IMR-90 (cell line): ENCODE measurements around the gene WNK3. TPM values are rescaled to one million over a fixed set of nuclear protein-coding genes. Genes with fewer than 3 reads are reported as not detected.

ENCODE experiments used
- ATAC-seq: fragments of 200-7000 bp; cut with Tn5 transposase; 2 replicates; pipeline ENCODE4 v1.9.1; 2020; ENCODE audit warnings: low read depth, mild to moderate bottlenecking, moderate library complexity
- BruUV-seq: library from RNA; stranded (reverse); fragments of 400-500 nt; replicated peaks from 2 replicates; lab custom pipeline; 2021; lab: Mats Ljungman, UMichigan
- CTCF ChIA-PET: fragments of 300-600 bp; formaldehyde crosslinking; extraction: SDS; loops from one replicate; lab custom pipeline; 2021; ENCODE audit warnings: antibody characterized with exemption; lab: Yijun Ruan, JAX
- POLR2A ChIA-PET: fragments of 300-600 bp; sonication (Branson Sonifier 250); formaldehyde crosslinking; loops from one replicate; lab custom pipeline; 2022; ENCODE audit warnings: antibody characterized with exemption; ENCODE audit not compliant: unreplicated experiment; lab: Charles Lee
- DNase-seq: peaks from one replicate; pipeline ENCODE4 v3.0.0; 2013
- H2AFZ ChIP-seq: replicated peaks from 2 replicates; pipeline ENCODE3; 2013; ENCODE audit warnings: low read length, mild to moderate bottlenecking; ENCODE audit not compliant: poor library complexity
- H2AK5ac ChIP-seq: 2 replicates; pipeline ENCODE4 v1.6.1; 2013; ENCODE audit warnings: low read depth, low read length, inconsistent platforms
- H2AK9ac ChIP-seq: replicated peaks from 2 replicates; pipeline ENCODE3; 2013; ENCODE audit warnings: mild to moderate bottlenecking, low read depth, low read length, moderate library complexity; ENCODE audit not compliant: poor library complexity
- H2BK120ac ChIP-seq: 2 replicates; pipeline ENCODE4 v1.6.1; 2013; ENCODE audit warnings: low read depth, low read length, inconsistent platforms
- H2BK15ac ChIP-seq: 3 replicates; pipeline ENCODE4 v1.6.1; 2013; ENCODE audit warnings: low read depth, low read length, inconsistent platforms
- H2BK20ac ChIP-seq: 2 replicates; pipeline ENCODE4 v1.6.1; 2013; ENCODE audit warnings: low read depth, mild to moderate bottlenecking, inconsistent platforms, low read length, moderate library complexity
- H2BK5ac ChIP-seq: 2 replicates; pipeline ENCODE4 v1.6.1; 2013; ENCODE audit warnings: mild to moderate bottlenecking, low read depth, low read length, inconsistent platforms; ENCODE audit not compliant: poor library complexity, severe bottlenecking
- H3K14ac ChIP-seq: replicated peaks from 2 replicates; pipeline ENCODE4 v1.6.1; 2013; ENCODE audit warnings: low read depth, low read length, inconsistent platforms
- H3K18ac ChIP-seq: 2 replicates; pipeline ENCODE4 v1.6.1; 2013; ENCODE audit warnings: low read depth, low read length, control low read depth
- H3K23ac ChIP-seq: 2 replicates; pipeline ENCODE4 v1.6.1; 2013; ENCODE audit warnings: low read depth, low read length, inconsistent platforms
- H3K27ac ChIP-seq: 2 replicates; pipeline ENCODE4 v1.5.1; 2013; ENCODE audit warnings: mild to moderate bottlenecking, control low read depth, low read length; ENCODE audit not compliant: insufficient read depth
- H3K27me3 ChIP-seq: 2 replicates; pipeline ENCODE4 v1.6.1; 2013; ENCODE audit warnings: low read length; ENCODE audit not compliant: control insufficient read depth, insufficient read depth
- H3K36me3 ChIP-seq: 2 replicates; pipeline ENCODE4 v1.6.1; 2013; ENCODE audit warnings: low read length, mixed read lengths; ENCODE audit not compliant: control insufficient read depth, insufficient read depth
- H3K4ac ChIP-seq: 2 replicates; pipeline ENCODE4 v1.6.1; 2013; ENCODE audit warnings: low read depth, low read length, inconsistent platforms
- H3K4me1 ChIP-seq: 2 replicates; pipeline ENCODE4 v1.6.1; 2013; ENCODE audit warnings: low read length, mixed read lengths; ENCODE audit not compliant: control insufficient read depth, insufficient read depth
- H3K4me2 ChIP-seq: 2 replicates; pipeline ENCODE4 v1.6.1; 2013; ENCODE audit warnings: low read depth, mild to moderate bottlenecking, control low read depth, low read length, moderate library complexity
- H3K4me3 ChIP-seq: 2 replicates; pipeline ENCODE4 v1.5.1; 2013; ENCODE audit warnings: low read depth, mild to moderate bottlenecking, control low read depth, low read length, moderate library complexity; ENCODE audit not compliant: insufficient read depth
- H3K56ac ChIP-seq: 2 replicates; pipeline ENCODE4 v1.6.1; 2013; ENCODE audit warnings: low read length, inconsistent platforms; ENCODE audit not compliant: insufficient read depth; ENCODE audit errors: extremely low read depth
- H3K79me1 ChIP-seq, 2 experiments: 2 replicates each; pipeline ENCODE4 v1.6.1; 2013; ENCODE audit warnings: low read length in 2 of 2, inconsistent platforms in 1 of 2, low read depth in 1 of 2
- H3K9ac ChIP-seq: 2 replicates; pipeline ENCODE4 v1.6.1; 2013; ENCODE audit warnings: low read depth, low read length, control low read depth
- H3K9me1 ChIP-seq: 2 replicates; pipeline ENCODE4 v1.6.1; 2013; ENCODE audit warnings: low read length, inconsistent platforms; ENCODE audit not compliant: insufficient read depth
- H3K9me3 ChIP-seq: 2 replicates; pipeline ENCODE4 v1.6.1; 2013; ENCODE audit warnings: low read length; ENCODE audit not compliant: control insufficient read depth, insufficient read depth
- H4K20me1 ChIP-seq: 2 replicates; pipeline ENCODE4 v1.6.1; 2013; ENCODE audit warnings: low read length, inconsistent platforms; ENCODE audit not compliant: insufficient read depth
- H4K5ac ChIP-seq: 2 replicates; pipeline ENCODE4 v1.6.1; 2013; ENCODE audit warnings: mild to moderate bottlenecking, low read depth, low read length, control low read depth
- H4K8ac ChIP-seq, 2 experiments: 2 replicates each; pipeline ENCODE4 v1.6.1; 2013; ENCODE audit warnings: low read depth in 2 of 2, low read length in 2 of 2, control low read depth in 1 of 2, inconsistent platforms in 1 of 2
- H4K91ac ChIP-seq: 2 replicates; pipeline ENCODE4 v1.6.1; 2013; ENCODE audit warnings: low read depth, low read length, inconsistent platforms; ENCODE audit not compliant: insufficient read depth
- MAFK ChIP-seq: IDR thresholded peaks from 2 replicates; pipeline ENCODE4 v1.6.1; 2012; ENCODE audit warnings: low read depth, low read length, improper control_type of control experiment
- NFE2L2 ChIP-seq: fragments of 150-350 bp; IDR thresholded peaks from 2 replicates; pipeline ENCODE4 v1.6.1; 2016; ENCODE audit warnings: low read depth, mild to moderate bottlenecking, low read length
- WGBS, 2 experiments: methylation state at CpG; one replicate each; pipeline versions ENCODE4 v1.1.5 to v1.1.7; 2013; ENCODE audit warnings: missing lambda C conversion rate in 2 of 2; ENCODE audit not compliant: insufficient read length in 1 of 2; ENCODE audit errors: extremely low coverage in 2 of 2; 5-methylcytosine and 5-hydroxymethylcytosine counted together
- dilution Hi-C: fragments of 300-500 bp; cut with HindIII; formaldehyde crosslinking; loops from one replicate; pipeline ENCODE4 v1.14.3; 2018; ENCODE audit warnings: low sequenced_read_pairs; ENCODE audit not compliant: unreplicated experiment
- in situ Hi-C: fragments of 300-500 bp; cut with MboI; formaldehyde crosslinking; loops from 3 replicates; pipeline ENCODE4 v1.14.3; 2019; ENCODE audit warnings: low sequenced_read_pairs, inconsistent platforms, mixed read lengths
- intact Hi-C: fragments of 100-400 bp; cut with micrococcal nuclease; formaldehyde crosslinking; loops from 2 replicates; pipeline ENCODE4 v1.10.0; 2022
- polyA plus RNA-seq, 3 experiments: library from polyadenylated mRNA; depleted of rRNA; stranded (reverse); fragments of >200 nt; gene quantifications; 2 replicates each; pipeline ENCODE4 v1.2.3, GENCODE V29; 2012; ENCODE audit warnings: low replicate concordance in 1 of 3
- total RNA-seq: library from RNA; depleted of rRNA; stranded (reverse); fragments of >200 nt; gene quantifications from 2 replicates; pipeline ENCODE4 v1.2.3, GENCODE V29; 2012

WNK3 gene
- total and polyA plus RNA-seq, 2 of the 4 experiments (the other 2 are of a cell fraction), result 0.15 to 1.4 TPM

- H2BK120ac ChIP-seq, result peak overlapping the region; percentile 59
- intact Hi-C loops, result loop anchor here (5.0 to 10.0 kb wide), 2 partner anchors 138 to 496 kb away; partner anchors contain the start of genes HUWE1 and PHF8
- DNase-seq (peak; percentile 58), ATAC-seq (no peak)
- no peaks in the 10 kb centered on the region; the same call in 1 of the 2 replicates for H4K20me1 ChIP-seq
- H3K56ac ChIP-seq, result no peak overlapping the region; the same call in 1 of the 2 replicates
- H3K14ac ChIP-seq, result 0 out of 2 replicates have a peak overlapping the region, but pooled peaks have one; percentile 22
- no peak for TF ChIP-seq NFE2L2
- 0 out of 2 replicates have a peak, but pooled peaks have one; percentile 8 for TF ChIP-seq MAFK
- H4K91ac ChIP-seq, result peak overlapping the region; percentile 31; the same call in 1 of the 2 replicates
- H3K27me3 ChIP-seq, result no peaks in the 10 kb centered on the region
- no TSS peak for BruUV-seq
- peak overlapping the region; percentile 29; the same call in 1 of the 2 replicates for H3K9ac ChIP-seq
- H4K5ac ChIP-seq, result peak overlapping the region; percentile 63; the same call in 1 of the 2 replicates
- H2AK9ac ChIP-seq, result no peak overlapping the region
- H3K79me1 ChIP-seq, result peaks cover 5 to 21% of the 10 kb centered on the region in 2 experiments; a peak in 3 of 4 replicates
- peaks cover 5% of the 10 kb centered on the region for H3K4me1 ChIP-seq
- no peak overlapping the region for H2BK20ac ChIP-seq
- in situ Hi-C loops, result no loop called here
- POLR2A ChIA-PET, result no interaction called here
- H3K18ac ChIP-seq, result peak overlapping the region; percentile 57; the same call in 1 of the 2 replicates
- CTCF ChIA-PET, result interaction anchor here (1.2 to 1.6 kb wide), 2 partner anchors 9 to 123 kb away, joined by 4 to 6 read pairs; no protein-coding TSS in a partner anchor
- no peaks in the 10 kb centered on the region for H3K9me3 ChIP-seq
- H2AFZ ChIP-seq, result no peak overlapping the region
- peak overlapping the region; percentile 53; the same call in 1 of the 2 replicates for H3K4ac ChIP-seq
- H3K27ac ChIP-seq, result peak overlapping the region; percentile 73; the same call in 1 of the 2 replicates
- H3K9me1 ChIP-seq, result peaks cover 2% of the 10 kb centered on the region; the same call in 1 of the 2 replicates
- H2AK5ac ChIP-seq, result no peak overlapping the region
- H3K23ac ChIP-seq, result no peak overlapping the region
- no peak overlapping the region for H2BK15ac ChIP-seq
- H3K4me2 ChIP-seq, result peak overlapping the region; percentile 99
- peak overlapping the region; percentile 73 for H2BK5ac ChIP-seq
- no CpG with 5 or more reads among the region's 4 CpGs for WGBS, 2 experiments
- peak overlapping the region; percentile 93; the same call in 1 of the 2 replicates for H3K4me3 ChIP-seq
- peak overlapping the region in 1 of 2 experiments; percentile 46; a peak in 1 of 4 replicates for H4K8ac ChIP-seq
- dilution Hi-C loops, result no loop called here
- H3K36me3 ChIP-seq, result no peaks in the 10 kb centered on the region
Observed at GRCh38 chrX:54180403-54180802, 177.4 kb downstream of the WNK3 start.
